ENCODE data around the gene APOL1.
"Not testable (repeated sequence)": the region's sequence is repeated elsewhere in the genome, so short reads cannot be mapped to it uniquely, and the experiment has no call there.

APOL1 gene

GRCh38 chr22:36246718-36247117 is 6.2 kb upstream of the APOL1 start:
- no peak for DNase-seq (ENCODE audit: low read depth)

GRCh38 chr22:36247955-36248354 is 5.0 kb upstream of the APOL1 start:
- DNase-seq (ENCODE audit: low read depth), result no peak

GRCh38 chr22:36249160-36249559 is 3.8 kb upstream of the APOL1 start:
- no peak for DNase-seq (ENCODE audit: low read depth)

GRCh38 chr22:36250292-36250960 is 2.5 kb upstream of the APOL1 start:
- DNase-seq (ENCODE audit: low read depth), result not testable (repeated sequence)

- not testable (repeated sequence) for DNase-seq (ENCODE audit: low read depth)
Measured at GRCh38 chr22:36251979-36252608, 839 bp upstream of the APOL1 start.

GRCh38 chr22:36253523-36254490 is 874 bp downstream of the APOL1 start:
- DNase-seq (ENCODE audit: low read depth), result no peak

GRCh38 chr22:36255572-36255971 is 2.6 kb downstream of the APOL1 start:
- DNase-seq (ENCODE audit: low read depth), result not testable (repeated sequence)

- no peak for DNase-seq (ENCODE audit: low read depth)
Measured at GRCh38 chr22:36256478-36256877, 3.5 kb downstream of the APOL1 start.

- DNase-seq (ENCODE audit: low read depth), result no peak
Measured at GRCh38 chr22:36257308-36257707, 4.4 kb downstream of the APOL1 start.

- DNase-seq (ENCODE audit: low read depth), result no peak
Measured at GRCh38 chr22:36257948-36258670, 5.2 kb downstream of the APOL1 start.

- no peak for DNase-seq (ENCODE audit: low read depth)
Measured at GRCh38 chr22:36258701-36259614, 6.0 kb downstream of the APOL1 start.

GRCh38 chr22:36259615-36260300 is 6.8 kb downstream of the APOL1 start:
- no peak for DNase-seq (ENCODE audit: low read depth)

GRCh38 chr22:36261675-36262074 is 8.7 kb downstream of the APOL1 start:
- DNase-seq (ENCODE audit: low read depth), result not testable (repeated sequence)

GRCh38 chr22:36262307-36262706 is 9.4 kb downstream of the APOL1 start:
- DNase-seq (ENCODE audit: low read depth), result not testable (repeated sequence)

- not testable (repeated sequence) for DNase-seq (ENCODE audit: low read depth)
Measured at GRCh38 chr22:36263216-36263673, 10.3 kb downstream of the APOL1 start.

GRCh38 chr22:36263886-36264664 is 11.1 kb downstream of the APOL1 start:
- DNase-seq (ENCODE audit: low read depth), result not testable (repeated sequence)

- DNase-seq (ENCODE audit: low read depth), result no peak
Measured at GRCh38 chr22:36267058-36267457, 14.1 kb downstream of the APOL1 start.

GRCh38 chr22:36267896-36268485 is 15.1 kb downstream of the APOL1 start:
- DNase-seq (ENCODE audit: low read depth), result no peak

GRCh38 chr22:36271231-36271630 is 18.3 kb downstream of the APOL1 start:
- not testable (repeated sequence) for DNase-seq (ENCODE audit: low read depth)
